ENCODE data around the gene NLRP1.

- TF ChIP-seq CTCF (IDR thresholded peaks at IDR 0.05; ENCODE audit: insufficient read depth, low read length) (no peak), REST (IDR thresholded peaks at IDR 0.05; ENCODE audit: insufficient replicate concordance, low read depth) (no peak)
These were observed 30.8 kb downstream of the NLRP1 start for GRCh38 chr17:5553479-5553878.

All from HL-60 (cell line).